Esophagus squamous epithelium (tissue), 5 donors: ENCODE results near the gene TMEM145. TPM values are rescaled to one million over a fixed set of nuclear protein-coding genes. Genes with fewer than 3 reads are reported as not detected.
"Not testable (repeated sequence)": the region's sequence is repeated elsewhere in the genome, so short reads cannot be mapped to it uniquely, and the experiment has no call there.

Experiments
- DNase-seq: peaks from one replicate; lab custom pipeline; 2025; lab: John Stamatoyannopoulos, UW
- H3K27ac ChIP-seq, 4 donors: fragments of 200-600 bp; sonication (generic); one replicate each; pipeline ENCODE4 v1.5.1; 2016 to 2019; ENCODE audit warnings: mild to moderate bottlenecking in 1 of 4
- H3K27me3 ChIP-seq, 4 donors: fragments of 200-600 bp; sonication (generic); 1 replicate in 3 of 4; 2 replicates in 1 of 4; pipeline versions ENCODE4 v1.5.1 to v1.6.0; 2017 to 2021; ENCODE audit warnings: antibody characterized with exemption in 1 of 4
- H3K36me3 ChIP-seq, 3 donors: fragments of 200-600 bp; sonication (generic); one replicate each; pipeline ENCODE4 v1.5.1; 2016 to 2019
- H3K4me1 ChIP-seq, 3 donors: fragments of 200-600 bp; sonication (generic); one replicate each; pipeline ENCODE4 v1.5.1; 2017 to 2019
- H3K4me3 ChIP-seq, 4 donors: fragments of 200-600 bp; sonication (generic); 1 replicate in 3 of 4; 2 replicates in 1 of 4; pipeline ENCODE4 v1.5.1; 2016 to 2019; ENCODE audit warnings: mild to moderate bottlenecking in 2 of 4, moderate library complexity in 1 of 4
- H3K9me3 ChIP-seq, 3 donors: fragments of 200-600 bp; sonication (generic); one replicate each; pipeline ENCODE4 v1.5.1; 2016 to 2019
- POLR2A ChIP-seq, 4 donors: fragments of 450-650 bp; IDR thresholded peaks; one replicate each; pipeline ENCODE4 v1.6.1; 2017; ENCODE audit warnings: antibody characterized with exemption in 4 of 4, mild to moderate bottlenecking in 4 of 4, moderate library complexity in 3 of 4
- WGBS, 2 donors: methylation state at CpG; one replicate each; pipeline ENCODE4 v1.1.5; 2018; 5-methylcytosine and 5-hydroxymethylcytosine counted together
- intact Hi-C: fragments of 100-400 bp; cut with DNase I; formaldehyde crosslinking; loops from one replicate; pipeline ENCODE4 v1.15.0; 2022
- total RNA-seq, 4 donors: library from RNA; depleted of rRNA; stranded (reverse); fragments of >200 nt; gene quantifications; one replicate each; pipeline ENCODE4 v1.1.0, GENCODE V29; 2016
- TF ChIP-seq, protein P1 (sequence below), 6 experiments: fragments of 450-650 bp in 4 of 6; fragments of 200-600 bp in 2 of 6; sonication (generic) in 2 of 6; IDR thresholded peaks; one replicate each; pipeline ENCODE4 v1.5.1; 2016 to 2019; ENCODE audit warnings: antibody characterized with exemption in 6 of 6, mild to moderate bottlenecking in 4 of 6, moderate library complexity in 4 of 6
- donor health status: DM: yes; HTN: yes; CAD: no.

Gene TMEM145
- total RNA-seq = not detected

DNA sequence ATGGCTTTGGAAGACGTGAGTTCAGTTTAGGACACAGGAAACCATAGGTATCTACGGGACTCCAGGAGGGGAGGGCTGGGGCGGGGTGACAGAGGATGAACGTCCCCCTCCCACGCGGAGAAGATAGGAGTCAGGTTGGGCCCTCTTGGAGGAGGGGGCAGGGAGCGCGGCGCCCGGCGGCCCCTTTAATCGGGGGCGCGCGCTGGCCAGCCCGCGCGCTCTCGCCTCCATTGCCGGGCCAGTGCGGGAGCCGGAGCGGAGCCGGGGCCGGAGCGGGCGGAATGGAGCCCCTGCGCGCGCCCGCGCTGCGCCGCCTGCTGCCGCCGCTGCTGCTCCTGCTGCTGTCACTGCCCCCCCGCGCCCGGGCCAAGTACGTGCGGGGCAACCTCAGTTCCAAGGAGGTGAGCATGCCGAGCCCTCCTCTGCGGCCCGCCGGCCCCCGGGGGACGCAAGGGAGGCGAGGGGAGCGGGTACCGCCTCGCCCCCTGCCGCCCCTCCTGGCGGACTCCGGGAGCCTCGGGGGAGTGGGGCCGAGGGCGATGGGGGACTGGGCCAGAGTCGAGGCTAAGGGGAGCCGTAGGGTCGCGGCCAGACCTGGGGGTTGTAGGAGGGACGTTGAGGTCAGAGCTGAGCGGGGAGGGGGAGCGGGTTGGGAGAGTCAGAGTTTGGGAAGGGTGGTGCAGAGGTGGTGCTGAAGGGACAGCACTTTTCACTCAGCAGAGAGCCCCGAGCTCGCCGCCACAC is at the start of gene TMEM145:
Gene TMEM145 (plus strand): TSS at position 214 of the 744 bp plus-strand sequence. CDS start 68 bp downstream, at position 282.
- DNase-seq = no peak
- H3K27ac ChIP-seq = no peak within 1 kb of the TSS
- no peaks in the 10 kb centered on the region for H3K9me3 ChIP-seq
- intact Hi-C loops = no loop called here
- H3K4me1 ChIP-seq = peaks cover 8 to 15% (median 10%) of the 10 kb centered on the region in 3 donors
- H3K36me3 ChIP-seq = no peaks in the 10 kb centered on the region
- peak within 1 kb of the TSS; percentile 13 to 64 (median 44) for H3K4me3 ChIP-seq
- TF ChIP-seq, protein P1, sequence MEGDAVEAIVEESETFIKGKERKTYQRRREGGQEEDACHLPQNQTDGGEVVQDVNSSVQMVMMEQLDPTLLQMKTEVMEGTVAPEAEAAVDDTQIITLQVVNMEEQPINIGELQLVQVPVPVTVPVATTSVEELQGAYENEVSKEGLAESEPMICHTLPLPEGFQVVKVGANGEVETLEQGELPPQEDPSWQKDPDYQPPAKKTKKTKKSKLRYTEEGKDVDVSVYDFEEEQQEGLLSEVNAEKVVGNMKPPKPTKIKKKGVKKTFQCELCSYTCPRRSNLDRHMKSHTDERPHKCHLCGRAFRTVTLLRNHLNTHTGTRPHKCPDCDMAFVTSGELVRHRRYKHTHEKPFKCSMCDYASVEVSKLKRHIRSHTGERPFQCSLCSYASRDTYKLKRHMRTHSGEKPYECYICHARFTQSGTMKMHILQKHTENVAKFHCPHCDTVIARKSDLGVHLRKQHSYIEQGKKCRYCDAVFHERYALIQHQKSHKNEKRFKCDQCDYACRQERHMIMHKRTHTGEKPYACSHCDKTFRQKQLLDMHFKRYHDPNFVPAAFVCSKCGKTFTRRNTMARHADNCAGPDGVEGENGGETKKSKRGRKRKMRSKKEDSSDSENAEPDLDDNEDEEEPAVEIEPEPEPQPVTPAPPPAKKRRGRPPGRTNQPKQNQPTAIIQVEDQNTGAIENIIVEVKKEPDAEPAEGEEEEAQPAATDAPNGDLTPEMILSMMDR (IDR thresholded peaks at IDR 0.05) = no peak
- TF ChIP-seq POLR2A (IDR thresholded peaks at IDR 0.05) = no peak
- 0 to 1% methylated on average over 10 to 14 of the region's 67 CpGs for WGBS, 2 donors
- H3K27me3 ChIP-seq = peaks cover 0 to 62% (median 7%) of the 10 kb centered on the region in 4 donors

DNA sequence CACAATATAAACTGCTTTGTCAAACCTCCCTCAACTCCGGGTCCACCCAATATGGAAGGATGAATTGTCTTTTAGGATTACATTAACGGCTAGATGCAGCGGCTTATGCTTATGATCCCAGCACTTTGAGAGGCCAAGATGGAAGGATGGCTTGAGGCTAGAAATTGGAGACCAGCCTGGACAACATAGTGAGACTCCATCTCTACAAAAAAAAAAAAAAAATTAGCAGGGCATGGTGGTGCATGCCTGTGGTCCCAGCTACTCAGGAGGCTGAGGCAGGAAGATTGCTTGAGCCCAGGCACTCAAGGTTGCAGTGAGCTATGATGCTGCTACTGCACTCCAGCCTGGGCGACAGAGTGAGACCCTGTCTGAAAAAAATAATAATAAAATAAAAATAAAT is 47.0 kb upstream of the TMEM145 start:
- H3K36me3 ChIP-seq, H3K9me3 ChIP-seq, DNase-seq, H3K27ac ChIP-seq, H3K27me3 ChIP-seq, intact Hi-C loops, H3K4me3 ChIP-seq: not testable (repeated sequence)
- WGBS, 2 donors = 75 to 95% methylated on average over 2 to 4 of the region's 4 CpGs
- H3K4me1 ChIP-seq = peaks cover 19 to 26% (median 20%) of the 10 kb centered on the region in 3 donors

DNA sequence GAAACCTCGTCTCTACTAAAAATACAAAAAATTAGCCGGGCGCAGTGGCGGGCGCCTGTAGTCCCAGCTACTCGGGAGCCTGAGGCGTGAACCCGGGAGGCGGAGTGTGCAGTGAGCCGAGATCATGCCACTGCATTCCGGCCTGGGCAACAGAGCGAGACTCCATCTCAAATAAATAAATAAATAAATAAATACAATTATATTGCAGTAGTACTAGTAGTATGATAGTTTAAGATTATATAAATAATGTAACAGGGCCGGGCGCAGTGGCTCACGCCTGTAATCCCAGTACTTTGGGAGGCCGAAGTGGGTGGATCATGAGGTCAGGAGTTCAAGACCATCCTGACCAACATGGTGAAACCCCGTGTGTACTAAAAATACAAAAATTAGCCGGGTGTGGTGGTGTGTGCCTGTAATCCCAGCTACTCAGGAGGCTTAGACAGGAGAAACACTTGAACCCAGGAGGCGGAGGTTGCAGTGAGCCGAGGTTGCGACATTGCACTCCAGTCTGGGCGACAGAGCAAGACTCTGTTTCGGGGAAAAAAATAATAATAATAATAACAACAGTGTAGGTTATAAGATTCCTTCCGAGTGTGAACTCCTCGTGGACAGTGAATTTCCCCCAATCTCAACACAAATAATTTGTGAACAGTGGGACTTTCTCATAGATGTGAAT is 46.0 kb upstream of the TMEM145 start:
- peak overlapping the region in 1 of 4 donors; percentile 99 for H3K27ac ChIP-seq
- DNase-seq, H3K27me3 ChIP-seq, H3K4me3 ChIP-seq, H3K36me3 ChIP-seq, H3K9me3 ChIP-seq, intact Hi-C loops: not testable (repeated sequence)
- peaks cover 22 to 35% (median 28%) of the 10 kb centered on the region in 3 donors for H3K4me1 ChIP-seq
- WGBS, 2 donors = 88 to 91% methylated on average over 24 to 25 of the region's 25 CpGs

DNA sequence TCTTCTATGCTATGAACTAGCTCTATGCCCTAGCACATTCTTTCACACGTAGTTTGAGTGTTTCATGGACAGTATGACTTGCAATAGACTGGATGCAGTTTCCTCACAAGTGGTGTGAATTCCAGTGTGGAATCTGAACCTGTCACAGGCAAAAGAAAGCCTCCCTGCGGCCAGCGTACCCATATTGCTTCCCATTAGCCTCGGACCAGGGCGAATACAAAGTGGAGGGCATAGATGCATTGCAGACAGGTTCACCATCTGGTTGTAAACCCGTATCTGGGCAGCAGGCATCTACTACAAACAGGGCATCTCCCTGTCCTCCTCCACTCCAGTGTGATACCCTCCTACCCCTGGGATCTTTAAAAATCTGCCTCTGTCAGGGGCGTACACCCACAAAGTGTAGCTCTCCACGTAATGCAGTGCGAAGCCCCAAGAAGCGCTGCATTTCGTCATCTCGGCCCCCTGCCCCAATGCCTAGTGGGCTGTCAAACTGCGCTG is 45.4 kb upstream of the TMEM145 start:
- Histone ChIP-seq H3K9me3 (no peaks in the 10 kb centered on the region), H3K27ac (peak overlapping the region; percentile 97 to 100 (median 98)), H3K36me3 (peaks cover 9 to 11% (median 9%) of the 10 kb centered on the region in 3 donors), H3K27me3 (no peaks in the 10 kb centered on the region), H3K4me3 (peak overlapping the region; percentile 61 to 98 (median 70)), H3K4me1 (peaks cover 22 to 41% (median 28%) of the 10 kb centered on the region in 3 donors)
- TF ChIP-seq, protein P1 (IDR thresholded peaks at IDR 0.05) = peak in 1 of 6 experiments; percentile 10
- no peak for TF ChIP-seq POLR2A (IDR thresholded peaks at IDR 0.05)
- no peak for DNase-seq
- intact Hi-C loops = no loop called here
- WGBS, 2 donors = 6 to 11% methylated on average over 12 to 13 of the region's 13 CpGs

DNA sequence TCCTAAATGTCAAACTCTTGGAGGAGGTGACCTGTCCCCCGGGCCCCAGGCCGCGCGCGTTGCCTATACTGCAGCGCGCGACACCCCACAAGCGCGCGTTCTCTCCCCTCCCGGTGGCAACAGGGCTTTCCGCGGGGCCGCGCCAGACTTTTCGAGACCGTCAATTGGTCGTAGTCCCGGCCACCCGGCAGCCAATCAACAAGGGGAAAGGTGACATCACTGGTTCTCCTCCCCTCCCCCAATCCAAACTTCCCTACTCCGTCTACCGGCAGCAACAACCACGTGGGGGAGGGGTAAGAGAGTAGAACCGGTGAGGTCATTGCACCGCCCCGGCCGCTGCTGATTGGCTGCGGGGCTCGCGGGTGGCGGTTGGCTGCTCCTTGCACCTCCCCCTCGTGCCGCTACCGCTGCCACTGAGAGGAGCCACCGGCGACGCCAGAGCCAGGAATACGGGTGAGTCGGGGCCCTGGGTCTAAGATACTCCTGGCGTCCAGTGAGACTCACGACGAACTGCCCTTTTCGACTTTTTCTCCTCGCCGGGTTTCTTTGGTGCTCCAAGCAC is 44.9 kb upstream of the TMEM145 start:
- H3K9me3 ChIP-seq = no peaks in the 10 kb centered on the region
- peak; percentile 99 for DNase-seq
- H3K27ac ChIP-seq = peak overlapping the region; percentile 97 to 100 (median 98)
- H3K4me3 ChIP-seq = peak overlapping the region; percentile 61 to 98 (median 70)
- intact Hi-C loops = no loop called here
- WGBS, 2 donors = 0% methylated on average over 15 to 29 of the region's 46 CpGs
- peaks cover 13 to 17% (median 14%) of the 10 kb centered on the region in 3 donors for H3K36me3 ChIP-seq
- TF ChIP-seq, protein P1 (IDR thresholded peaks at IDR 0.05) = peak in 3 of 6 experiments; percentile 4 to 17 (median 15)
- peak in 3 of 4 donors; percentile 59 to 96 (median 92) for TF ChIP-seq POLR2A (IDR thresholded peaks at IDR 0.05)
- H3K27me3 ChIP-seq = no peaks in the 10 kb centered on the region
- peaks cover 22 to 41% (median 28%) of the 10 kb centered on the region in 3 donors for H3K4me1 ChIP-seq
